Stomach smooth muscle (tissue), 2 donors: ENCODE measurements around the gene FUT6.

Experiments used
- H3K27ac ChIP-seq: one replicate; pipeline ENCODE4 v1.7.0; 2013; ENCODE audit warnings: mild to moderate bottlenecking, low read length, inconsistent platforms
- H3K27me3 ChIP-seq, 2 donors: one replicate each; pipeline ENCODE4 v1.7.0; 2013; ENCODE audit warnings: low read length in 2 of 2; ENCODE audit not compliant: insufficient read depth in 2 of 2, control insufficient read depth in 1 of 2
- H3K36me3 ChIP-seq, 2 donors: one replicate each; pipeline ENCODE4 v1.7.0; 2013; ENCODE audit warnings: low read length in 2 of 2; ENCODE audit not compliant: control insufficient read depth in 2 of 2, insufficient read depth in 2 of 2
- H3K4me1 ChIP-seq: one replicate; pipeline ENCODE4 v1.7.0; 2013; ENCODE audit warnings: low read length; ENCODE audit not compliant: control insufficient read depth, insufficient read depth
- H3K4me3 ChIP-seq, 2 donors: one replicate each; pipeline ENCODE4 v1.7.0; 2013; ENCODE audit warnings: low read length in 2 of 2
- H3K9ac ChIP-seq, 2 donors: one replicate each; pipeline ENCODE4 v1.7.0; 2013; ENCODE audit warnings: low read length in 2 of 2, mild to moderate bottlenecking in 1 of 2
- H3K9me3 ChIP-seq, 2 donors: one replicate each; pipeline ENCODE4 v1.7.0; 2013; ENCODE audit warnings: low read length in 2 of 2; ENCODE audit not compliant: control insufficient read depth in 2 of 2
- donor health status: healthy.
- donor health status: Pancreatic carcinoma.

FUT6 gene

GRCh38 chr19:5838353-5839064 is 993 bp downstream of the FUT6 start:
- H3K4me1 ChIP-seq = peaks cover 5% of the 10 kb centered on the region
- H3K27ac ChIP-seq = no peak overlapping the region
- H3K36me3 ChIP-seq = no peaks in the 10 kb centered on the region
- no peaks in the 10 kb centered on the region for H3K9me3 ChIP-seq
- no peaks in the 10 kb centered on the region for H3K27me3 ChIP-seq
- H3K9ac ChIP-seq = no peak overlapping the region
- no peak overlapping the region for H3K4me3 ChIP-seq

GRCh38 chr19:5837761-5838352 is 1.6 kb downstream of the FUT6 start:
- Histone ChIP-seq H3K4me3 (no peak overlapping the region), H3K9me3 (no peaks in the 10 kb centered on the region), H3K36me3 (no peaks in the 10 kb centered on the region), H3K27me3 (no peaks in the 10 kb centered on the region), H3K4me1 (peaks cover 5% of the 10 kb centered on the region), H3K27ac (no peak overlapping the region), H3K9ac (no peak overlapping the region)

- no peak overlapping the region for H3K27ac ChIP-seq
- H3K9me3 ChIP-seq = no peaks in the 10 kb centered on the region
- H3K36me3 ChIP-seq = no peaks in the 10 kb centered on the region
- no peak overlapping the region for H3K9ac ChIP-seq
- no peak overlapping the region for H3K4me3 ChIP-seq
- H3K4me1 ChIP-seq = peaks cover 22% of the 10 kb centered on the region
- H3K27me3 ChIP-seq = no peaks in the 10 kb centered on the region
These were observed 6.8 kb downstream of the FUT6 start for GRCh38 chr19:5832527-5833216.

- Histone ChIP-seq H3K9me3 (no peaks in the 10 kb centered on the region), H3K27me3 (no peaks in the 10 kb centered on the region), H3K9ac (no peak overlapping the region), H3K27ac (no peak overlapping the region), H3K4me3 (no peak overlapping the region), H3K4me1 (peaks cover 27% of the 10 kb centered on the region), H3K36me3 (no peaks in the 10 kb centered on the region)
These were observed 7.4 kb downstream of the FUT6 start for GRCh38 chr19:5832061-5832460.

- H3K4me3 ChIP-seq = no peak overlapping the region
These were observed 8.3 kb downstream of the FUT6 start for GRCh38 chr19:5831159-5831558.

GRCh38 chr19:5829567-5830310 is 9.8 kb downstream of the FUT6 start:
- Histone ChIP-seq H3K36me3 (no peaks in the 10 kb centered on the region), H3K4me1 (peaks cover 37% of the 10 kb centered on the region), H3K4me3 (peak overlapping the region in 1 of 2 donors; percentile 74), H3K9me3 (no peaks in the 10 kb centered on the region), H3K9ac (peak overlapping the region; percentile 36 to 91), H3K27ac (peak overlapping the region; percentile 95), H3K27me3 (no peaks in the 10 kb centered on the region)

More at GRCh38 chr19:5831159-5831558, 8.3 kb downstream of the FUT6 start:
- H3K9me3 ChIP-seq = no peaks in the 10 kb centered on the region
- no peak overlapping the region for H3K9ac ChIP-seq
- H3K4me1 ChIP-seq = peaks cover 36% of the 10 kb centered on the region
- no peak overlapping the region for H3K27ac ChIP-seq
- no peaks in the 10 kb centered on the region for H3K27me3 ChIP-seq
- H3K36me3 ChIP-seq = no peaks in the 10 kb centered on the region

GRCh38 chr19:5828661-5829566 is 10.6 kb downstream of the FUT6 start:
- Histone ChIP-seq H3K27ac (peak overlapping the region; percentile 95), H3K36me3 (no peaks in the 10 kb centered on the region), H3K27me3 (no peaks in the 10 kb centered on the region), H3K4me1 (peaks cover 37% of the 10 kb centered on the region), H3K9me3 (no peaks in the 10 kb centered on the region), H3K9ac (peak overlapping the region; percentile 90 to 91), H3K4me3 (peak overlapping the region; percentile 74 to 76)

- H3K27me3 ChIP-seq = no peaks in the 10 kb centered on the region
- H3K36me3 ChIP-seq = no peaks in the 10 kb centered on the region
- H3K4me1 ChIP-seq = peaks cover 37% of the 10 kb centered on the region
- H3K4me3 ChIP-seq = peak overlapping the region; percentile 74 to 76
- H3K9me3 ChIP-seq = no peaks in the 10 kb centered on the region
- H3K27ac ChIP-seq = peak overlapping the region; percentile 95
- H3K9ac ChIP-seq = peak overlapping the region; percentile 90 to 91
These were observed 11.4 kb downstream of the FUT6 start for GRCh38 chr19:5827891-5828660.

- Histone ChIP-seq H3K27ac (peak overlapping the region; percentile 66), H3K36me3 (no peaks in the 10 kb centered on the region), H3K9me3 (no peaks in the 10 kb centered on the region), H3K27me3 (no peaks in the 10 kb centered on the region), H3K9ac (no peak overlapping the region), H3K4me1 (peaks cover 40% of the 10 kb centered on the region), H3K4me3 (peak overlapping the region in 1 of 2 donors; percentile 74)
These were observed 12.1 kb downstream of the FUT6 start for GRCh38 chr19:5827342-5827890.
